ENCODE results near the gene FAM136A.

The FAM136A gene

DNA sequence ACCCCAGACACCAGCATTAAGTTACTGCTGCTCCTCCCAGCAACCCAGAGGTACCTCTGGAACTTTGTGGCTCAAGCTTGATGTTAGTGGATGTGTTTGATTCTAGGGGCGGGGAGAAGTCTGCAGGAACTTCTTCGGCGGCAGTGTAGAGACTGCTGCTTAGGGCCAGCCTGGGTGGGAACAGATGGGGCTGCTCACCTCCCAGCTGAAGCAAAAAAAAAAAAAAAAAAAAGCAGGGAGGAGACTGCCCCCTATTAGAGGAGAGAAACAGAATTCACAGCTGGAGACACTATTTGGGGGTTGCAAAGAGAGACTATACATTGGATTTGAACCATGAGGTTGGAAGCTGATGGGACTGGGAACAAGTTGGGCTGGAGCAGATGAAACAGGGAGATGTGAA lies 28.6 kb upstream of the FAM136A start:
- Histone ChIP-seq H2AFZ (ENCODE audit: low read length) (no peak overlapping the region), H3K9me2 (replicated peaks; ENCODE audit: low read depth, low read length) (no peaks in the 10 kb centered on the region), H3F3A (ENCODE audit: low read depth) (no peaks in the 10 kb centered on the region), H3K4me1 (ENCODE audit: insufficient read depth, low read length, poor library complexity, severe bottlenecking) (no peaks in the 10 kb centered on the region), H3K9me3 (ENCODE audit: insufficient read depth, low read depth, low read length) (no peaks in the 10 kb centered on the region), H3K4me2 (ENCODE audit: low read depth, low read length, poor library complexity, severe bottlenecking) (no peak overlapping the region), H3K36me3 (ENCODE audit: insufficient read depth, low read length) (no peaks in the 10 kb centered on the region), H3K9ac (ENCODE audit: low read depth, low read length, poor library complexity, severe bottlenecking) (no peak overlapping the region), H4K20me1 (ENCODE audit: insufficient read depth, low read length, poor library complexity, severe bottlenecking) (no peaks in the 10 kb centered on the region), H3K27me3 (ENCODE audit: insufficient read depth, low read length, poor library complexity, severe bottlenecking) (no peaks in the 10 kb centered on the region), H3K79me2 (ENCODE audit: insufficient read depth, low read length) (no peaks in the 10 kb centered on the region), H3K4me3 (ENCODE audit: low read length, poor library complexity, severe bottlenecking) (no peak overlapping the region)
- TF ChIP-seq, protein P1, sequence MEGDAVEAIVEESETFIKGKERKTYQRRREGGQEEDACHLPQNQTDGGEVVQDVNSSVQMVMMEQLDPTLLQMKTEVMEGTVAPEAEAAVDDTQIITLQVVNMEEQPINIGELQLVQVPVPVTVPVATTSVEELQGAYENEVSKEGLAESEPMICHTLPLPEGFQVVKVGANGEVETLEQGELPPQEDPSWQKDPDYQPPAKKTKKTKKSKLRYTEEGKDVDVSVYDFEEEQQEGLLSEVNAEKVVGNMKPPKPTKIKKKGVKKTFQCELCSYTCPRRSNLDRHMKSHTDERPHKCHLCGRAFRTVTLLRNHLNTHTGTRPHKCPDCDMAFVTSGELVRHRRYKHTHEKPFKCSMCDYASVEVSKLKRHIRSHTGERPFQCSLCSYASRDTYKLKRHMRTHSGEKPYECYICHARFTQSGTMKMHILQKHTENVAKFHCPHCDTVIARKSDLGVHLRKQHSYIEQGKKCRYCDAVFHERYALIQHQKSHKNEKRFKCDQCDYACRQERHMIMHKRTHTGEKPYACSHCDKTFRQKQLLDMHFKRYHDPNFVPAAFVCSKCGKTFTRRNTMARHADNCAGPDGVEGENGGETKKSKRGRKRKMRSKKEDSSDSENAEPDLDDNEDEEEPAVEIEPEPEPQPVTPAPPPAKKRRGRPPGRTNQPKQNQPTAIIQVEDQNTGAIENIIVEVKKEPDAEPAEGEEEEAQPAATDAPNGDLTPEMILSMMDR (conservative IDR thresholded peaks at IDR 0.05; ENCODE audit: low read length), result no peak
- no peak for TF ChIP-seq EZH2phosphoT487 (IDR thresholded peaks at IDR 0.05; ENCODE audit: borderline replicate concordance)

DNA sequence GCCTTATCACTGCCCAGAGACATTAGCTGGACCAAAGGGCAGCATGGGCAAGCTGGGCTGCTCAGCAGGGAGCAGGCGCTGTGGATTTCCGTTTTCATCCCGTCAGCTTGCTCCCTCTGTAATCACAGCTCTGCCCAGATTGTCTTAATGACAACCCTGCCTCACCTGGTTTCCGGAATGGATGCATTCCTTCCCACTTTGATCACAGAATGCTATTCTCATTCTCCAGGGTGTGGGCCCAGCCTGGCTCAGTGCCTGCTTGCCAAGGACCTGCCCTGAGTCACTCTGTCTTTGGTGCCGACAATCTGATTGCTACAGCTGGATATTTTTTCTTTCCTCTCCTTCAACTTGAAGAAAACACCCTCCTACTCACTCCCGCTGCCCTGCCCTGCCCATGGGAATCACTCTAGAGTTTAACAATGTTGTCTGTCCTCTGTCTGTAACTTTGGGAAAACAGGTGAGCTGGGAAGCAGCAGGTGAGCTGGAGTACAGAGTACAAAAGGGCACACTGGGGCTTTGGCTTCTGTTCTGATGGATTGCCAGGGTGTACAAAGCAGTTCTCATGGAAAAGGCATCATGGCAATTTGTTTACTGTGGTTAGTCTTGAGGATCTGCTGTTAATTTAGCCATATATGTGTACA lies 27.2 kb upstream of the FAM136A start:
- Histone ChIP-seq H3K4me1 (ENCODE audit: insufficient read depth, low read length, poor library complexity, severe bottlenecking) (no peaks in the 10 kb centered on the region), H3F3A (ENCODE audit: low read depth) (no peaks in the 10 kb centered on the region), H3K9me3 (ENCODE audit: insufficient read depth, low read depth, low read length) (no peaks in the 10 kb centered on the region), H3K79me2 (ENCODE audit: insufficient read depth, low read length) (no peaks in the 10 kb centered on the region), H2AFZ (ENCODE audit: low read length) (no peak overlapping the region), H4K20me1 (ENCODE audit: insufficient read depth, low read length, poor library complexity, severe bottlenecking) (no peaks in the 10 kb centered on the region), H3K36me3 (ENCODE audit: insufficient read depth, low read length) (no peaks in the 10 kb centered on the region), H3K4me3 (ENCODE audit: low read length, poor library complexity, severe bottlenecking) (no peak overlapping the region), H3K9ac (ENCODE audit: low read depth, low read length, poor library complexity, severe bottlenecking) (no peak overlapping the region), H3K4me2 (ENCODE audit: low read depth, low read length, poor library complexity, severe bottlenecking) (no peak overlapping the region), H3K27me3 (ENCODE audit: insufficient read depth, low read length, poor library complexity, severe bottlenecking) (no peaks in the 10 kb centered on the region), H3K9me2 (replicated peaks; ENCODE audit: low read depth, low read length) (no peaks in the 10 kb centered on the region)
- TF ChIP-seq, protein P1 (conservative IDR thresholded peaks at IDR 0.05; ENCODE audit: low read length), result no peak
- TF ChIP-seq EZH2phosphoT487 (IDR thresholded peaks at IDR 0.05; ENCODE audit: borderline replicate concordance), result no peak

DNA sequence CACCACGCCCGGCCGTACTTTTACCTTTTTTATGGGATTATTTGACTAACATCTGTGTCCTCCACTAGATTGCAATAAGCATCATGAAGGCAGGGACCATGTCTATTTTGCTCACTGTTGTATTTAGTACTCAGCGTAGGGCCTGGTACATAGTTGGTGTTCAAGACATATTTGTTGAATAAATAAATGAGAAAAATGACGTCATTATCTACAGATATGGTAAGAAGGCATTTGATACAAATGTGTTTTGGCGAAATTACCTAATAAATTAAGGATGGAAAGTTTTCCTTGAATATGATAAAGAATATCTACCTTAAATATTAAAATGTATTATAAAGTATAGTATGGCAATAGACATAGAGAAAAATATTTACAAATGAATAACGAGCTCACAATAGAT lies 24.0 kb upstream of the FAM136A start:
- Histone ChIP-seq H2AFZ (ENCODE audit: low read length) (no peak overlapping the region), H3F3A (ENCODE audit: low read depth) (no peaks in the 10 kb centered on the region), H3K36me3 (ENCODE audit: insufficient read depth, low read length) (no peaks in the 10 kb centered on the region), H4K20me1 (ENCODE audit: insufficient read depth, low read length, poor library complexity, severe bottlenecking) (no peaks in the 10 kb centered on the region), H3K4me2 (ENCODE audit: low read depth, low read length, poor library complexity, severe bottlenecking) (no peak overlapping the region), H3K4me1 (ENCODE audit: insufficient read depth, low read length, poor library complexity, severe bottlenecking) (no peaks in the 10 kb centered on the region), H3K9me2 (replicated peaks; ENCODE audit: low read depth, low read length) (no peaks in the 10 kb centered on the region), H3K9me3 (ENCODE audit: insufficient read depth, low read depth, low read length) (no peaks in the 10 kb centered on the region), H3K4me3 (ENCODE audit: low read length, poor library complexity, severe bottlenecking) (no peak overlapping the region), H3K9ac (ENCODE audit: low read depth, low read length, poor library complexity, severe bottlenecking) (no peak overlapping the region), H3K27me3 (ENCODE audit: insufficient read depth, low read length, poor library complexity, severe bottlenecking) (no peaks in the 10 kb centered on the region), H3K79me2 (ENCODE audit: insufficient read depth, low read length) (no peaks in the 10 kb centered on the region)
- TF ChIP-seq, protein P1 (conservative IDR thresholded peaks at IDR 0.05; ENCODE audit: low read length), result no peak
- TF ChIP-seq EZH2phosphoT487 (IDR thresholded peaks at IDR 0.05; ENCODE audit: borderline replicate concordance), result no peak
